ENCODE data around the gene CDH18.

Gene CDH18

GRCh38 chr5:19802686-19803085, 185.3 kb downstream of the CDH18 start:
- Histone ChIP-seq H3K4me2 (ENCODE audit: insufficient read depth, low read length) (no peak overlapping the region), H3K27ac (ENCODE audit: low read length) (no peak overlapping the region), H3K9ac (ENCODE audit: low read depth, low read length) (no peak overlapping the region)

GRCh38 chr5:19795218-19795617, 192.8 kb downstream of the CDH18 start:
- no peaks in the 10 kb centered on the region for H3K4me1 ChIP-seq (ENCODE audit: insufficient read depth, low read length)
- no peak overlapping the region for H3K27ac ChIP-seq (ENCODE audit: low read length)
- TF ChIP-seq CTCF (IDR thresholded peaks at IDR 0.05; ENCODE audit: borderline replicate concordance, extremely low read depth, low read length, poor library complexity, severe bottlenecking) (no peak), EZH2 (IDR thresholded peaks at IDR 0.05; ENCODE audit: borderline replicate concordance, low read depth, low read length, severe bottlenecking) (no peak)
- no peaks in the 10 kb centered on the region for H3K27me3 ChIP-seq (ENCODE audit: insufficient read depth, low read length, poor library complexity)
- no peak overlapping the region for H3K4me3 ChIP-seq (ENCODE audit: low read depth in 1 of 2, low read length in 2 of 2)
- H4K20me1 ChIP-seq (ENCODE audit: insufficient read depth, low read length) = no peaks in the 10 kb centered on the region
- DNase-seq (no peak), ATAC-seq (ENCODE audit: insufficient read depth, low read depth) (no peak)
- no peaks in the 10 kb centered on the region for H3K36me3 ChIP-seq (ENCODE audit: insufficient read depth, low read length)
- no peak overlapping the region for H3K9ac ChIP-seq (ENCODE audit: low read depth, low read length)
- no peaks in the 10 kb centered on the region for H3K9me3 ChIP-seq (ENCODE audit: insufficient read depth, low read length, severe bottlenecking)
- H3K79me2 ChIP-seq (ENCODE audit: insufficient read depth, low read length) = no peaks in the 10 kb centered on the region
- H2AFZ ChIP-seq (ENCODE audit: low read depth, low read length) = no peak overlapping the region
- no peak overlapping the region for H3K4me2 ChIP-seq (ENCODE audit: insufficient read depth, low read length)

More at GRCh38 chr5:19802686-19803085, 185.3 kb downstream of the CDH18 start:
- no peaks in the 10 kb centered on the region for H3K4me1 ChIP-seq (ENCODE audit: insufficient read depth, low read length)
- ATAC-seq (ENCODE audit: insufficient read depth, low read depth) = no peak
- H3K36me3 ChIP-seq (ENCODE audit: insufficient read depth, low read length) = no peaks in the 10 kb centered on the region
- no peak for DNase-seq
- H2AFZ ChIP-seq (ENCODE audit: low read depth, low read length) = no peak overlapping the region
- peaks cover 2% of the 10 kb centered on the region for H3K9me3 ChIP-seq (ENCODE audit: insufficient read depth, low read length, severe bottlenecking)
- no peaks in the 10 kb centered on the region for H3K79me2 ChIP-seq (ENCODE audit: insufficient read depth, low read length)
- no peaks in the 10 kb centered on the region for H4K20me1 ChIP-seq (ENCODE audit: insufficient read depth, low read length)
- H3K4me3 ChIP-seq (ENCODE audit: low read depth in 1 of 2, low read length in 2 of 2) = no peak overlapping the region
- TF ChIP-seq CTCF (IDR thresholded peaks at IDR 0.05; ENCODE audit: borderline replicate concordance, extremely low read depth, low read length, poor library complexity, severe bottlenecking) (no peak), EZH2 (IDR thresholded peaks at IDR 0.05; ENCODE audit: borderline replicate concordance, low read depth, low read length, severe bottlenecking) (no peak)
- no peaks in the 10 kb centered on the region for H3K27me3 ChIP-seq (ENCODE audit: insufficient read depth, low read length, poor library complexity)

- no peaks in the 10 kb centered on the region for H3K9me3 ChIP-seq (ENCODE audit: insufficient read depth, low read length, severe bottlenecking)
- H3K9ac ChIP-seq (ENCODE audit: low read depth, low read length) = no peak overlapping the region
- no peak overlapping the region for H3K4me2 ChIP-seq (ENCODE audit: insufficient read depth, low read length)
- H3K4me1 ChIP-seq (ENCODE audit: insufficient read depth, low read length) = no peaks in the 10 kb centered on the region
- H2AFZ ChIP-seq (ENCODE audit: low read depth, low read length) = no peak overlapping the region
- H3K27me3 ChIP-seq (ENCODE audit: insufficient read depth, low read length, poor library complexity) = no peaks in the 10 kb centered on the region
- H3K27ac ChIP-seq (ENCODE audit: low read length) = no peak overlapping the region
- no peaks in the 10 kb centered on the region for H3K79me2 ChIP-seq (ENCODE audit: insufficient read depth, low read length)
- TF ChIP-seq EZH2 (IDR thresholded peaks at IDR 0.05; ENCODE audit: borderline replicate concordance, low read depth, low read length, severe bottlenecking) (no peak), CTCF (IDR thresholded peaks at IDR 0.05; ENCODE audit: borderline replicate concordance, extremely low read depth, low read length, poor library complexity, severe bottlenecking) (no peak)
- no peaks in the 10 kb centered on the region for H4K20me1 ChIP-seq (ENCODE audit: insufficient read depth, low read length)
- ATAC-seq (ENCODE audit: insufficient read depth, low read depth) (no peak), DNase-seq (no peak)
- H3K4me3 ChIP-seq (ENCODE audit: low read depth in 1 of 2, low read length in 2 of 2) = no peak overlapping the region
- no peaks in the 10 kb centered on the region for H3K36me3 ChIP-seq (ENCODE audit: insufficient read depth, low read length)
Observed at GRCh38 chr5:19790829-19791466, 197.1 kb downstream of the CDH18 start.

Measured in DND-41 (cell line).